ENCODE results near the gene VOPP1. TPM values are rescaled to one million over a fixed set of nuclear protein-coding genes. Genes with fewer than 3 reads are reported as not detected.
A peak's percentile ranks its signal among the peaks of the same experiment; 100 is the strongest.
"Not testable (repeated sequence)": the region's sequence is repeated elsewhere in the genome, so short reads cannot be mapped to it uniquely, and the experiment has no call there.

Gene VOPP1, protein sequence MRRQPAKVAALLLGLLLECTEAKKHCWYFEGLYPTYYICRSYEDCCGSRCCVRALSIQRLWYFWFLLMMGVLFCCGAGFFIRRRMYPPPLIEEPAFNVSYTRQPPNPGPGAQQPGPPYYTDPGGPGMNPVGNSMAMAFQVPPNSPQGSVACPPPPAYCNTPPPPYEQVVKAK
- 46.5 and 49.9 TPM in 2 replicates for total RNA-seq (2014; rRNA removed; shearing (Covaris generic))
- polyA plus RNA-seq (2015; cell fraction: cytosol; rRNA removed): 45.2 and 59.5 TPM in 2 replicates
- 18.4 and 21.6 TPM in 2 replicates for polyA plus RNA-seq (2015; cell fraction: nucleus; rRNA removed)

DNA sequence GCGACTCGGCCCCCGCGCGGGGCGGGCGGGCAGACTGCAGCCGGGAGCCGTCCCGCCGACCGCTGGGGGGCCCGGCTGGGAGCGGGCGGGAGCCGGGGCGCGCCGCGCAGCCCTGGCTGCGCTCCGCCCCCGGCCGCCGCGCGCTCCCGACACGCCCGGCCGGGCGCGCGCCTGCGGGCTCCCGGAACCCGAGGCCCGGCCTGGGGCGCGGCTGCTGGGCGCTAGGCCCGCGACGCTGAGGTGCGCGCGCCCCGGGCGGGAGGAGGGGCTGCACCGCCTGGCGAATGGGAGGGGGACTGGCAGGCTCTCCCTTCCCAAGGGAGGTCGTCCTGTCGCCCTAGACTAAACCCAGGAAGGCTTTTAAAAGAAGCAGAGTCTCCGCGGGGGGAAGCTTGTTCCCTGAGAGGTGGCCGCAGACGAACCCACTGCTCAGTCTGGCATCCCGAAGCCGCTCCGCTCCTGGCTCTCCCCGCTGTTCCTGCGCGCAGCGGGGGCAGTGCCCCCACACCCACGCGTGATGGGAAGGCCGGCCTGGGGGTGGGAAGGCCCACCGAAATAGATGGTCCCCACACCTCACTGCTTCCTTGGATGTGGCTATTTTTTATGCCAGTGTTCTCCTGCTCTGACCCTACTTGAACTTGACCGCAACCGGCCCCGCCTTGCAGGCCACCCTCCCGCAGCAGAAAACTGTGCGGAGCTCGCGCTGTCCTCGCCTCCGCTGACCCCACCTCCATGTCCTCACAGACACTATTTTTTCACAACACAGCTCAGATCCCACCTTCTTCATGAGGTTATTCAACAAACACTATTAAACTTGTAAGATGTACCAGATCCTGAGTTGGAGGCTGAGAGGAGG is at the start of gene VOPP1:
Gene VOPP1 (minus strand): TSS at position 125 of the 856 bp plus-strand sequence. CDS start 178 bp downstream, outside the sequence.
- in situ Hi-C loops (cut with HindIII; ENCODE audit: low pct_unique_long_range_greater_than_20kb, low sequenced_read_pairs): no loop called here
- peak; percentile 64 for DNase-seq (ENCODE audit: low read depth, low spot score)

DNA sequence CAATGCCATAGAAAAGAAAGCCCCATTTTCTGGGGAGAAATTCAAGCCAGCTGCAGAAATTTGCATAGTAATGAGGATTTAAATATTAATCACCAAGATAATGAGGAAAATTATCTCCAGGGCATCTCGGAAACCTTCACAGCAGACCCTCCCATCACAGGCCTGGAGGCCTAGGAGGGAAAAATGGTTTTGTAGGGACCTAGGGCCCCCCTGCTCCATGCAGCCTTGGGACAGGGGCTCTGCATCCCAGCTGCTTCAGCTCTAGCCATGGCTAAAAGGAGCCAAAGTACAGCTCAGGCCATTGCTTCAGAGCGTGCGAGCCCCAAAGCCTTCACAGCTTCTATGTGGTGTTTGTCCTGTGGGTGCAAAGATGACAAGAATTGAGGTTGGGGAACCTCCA is 46.6 kb upstream of the VOPP1 start:
- DNase-seq (ENCODE audit: low read depth, low spot score): no peak
- in situ Hi-C loops (cut with HindIII; ENCODE audit: low pct_unique_long_range_greater_than_20kb, low sequenced_read_pairs): no loop called here

DNA sequence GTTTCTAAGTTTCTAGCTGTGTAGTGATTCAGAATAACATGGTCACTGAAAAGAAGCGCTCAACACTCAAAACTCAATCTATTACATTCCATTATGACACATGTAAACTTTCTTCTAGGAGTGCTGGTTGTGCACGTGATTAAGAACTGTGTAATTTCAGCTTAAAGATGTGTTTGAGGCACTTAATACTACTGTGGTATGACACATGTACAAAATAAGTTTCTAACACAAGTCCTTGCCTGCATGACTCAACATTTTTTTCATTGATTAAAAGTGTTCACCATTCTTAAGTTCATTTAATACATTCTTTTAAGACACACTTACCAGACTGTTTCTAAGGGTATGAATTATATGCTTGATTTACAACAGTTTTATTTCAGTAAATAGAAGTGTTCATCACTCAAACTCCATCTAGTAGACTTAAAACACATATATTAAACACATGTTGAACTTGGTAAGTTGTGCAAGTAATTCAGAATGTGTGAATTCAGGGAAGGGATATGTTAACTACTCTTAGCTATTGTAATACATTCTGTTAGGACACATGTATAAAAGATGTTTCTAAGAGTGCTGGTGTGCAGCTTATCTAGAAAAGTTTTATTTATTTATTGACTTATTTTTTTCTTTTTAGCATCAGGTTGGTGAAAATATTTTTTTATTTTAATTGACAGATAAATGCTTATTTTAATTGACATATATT is 42.2 kb upstream of the VOPP1 start:
- DNase-seq (ENCODE audit: low read depth, low spot score); in situ Hi-C loops (cut with HindIII; ENCODE audit: low pct_unique_long_range_greater_than_20kb, low sequenced_read_pairs): not testable (repeated sequence)

DNA sequence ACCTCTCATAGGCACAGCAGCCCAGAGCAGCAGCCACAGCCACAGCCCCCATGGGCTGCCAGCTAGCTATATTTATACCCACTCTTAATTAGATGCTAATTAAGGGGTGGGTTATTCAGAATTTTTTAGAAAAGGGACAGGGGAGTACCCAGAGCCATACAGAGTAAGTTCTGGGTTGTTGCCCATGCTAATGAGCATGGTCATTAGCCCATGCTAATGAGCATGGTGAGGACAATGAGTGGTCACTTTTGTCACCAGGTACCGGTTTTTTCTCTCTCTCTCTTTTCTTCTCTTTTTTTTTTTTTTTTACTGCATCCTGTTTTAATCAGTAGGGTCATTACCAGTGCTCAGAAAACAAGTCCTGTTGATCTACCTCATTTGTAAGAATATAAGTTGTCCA is 37.4 kb upstream of the VOPP1 start:
- in situ Hi-C loops (cut with HindIII; ENCODE audit: low pct_unique_long_range_greater_than_20kb, low sequenced_read_pairs); DNase-seq (ENCODE audit: low read depth, low spot score): not testable (repeated sequence)

DNA sequence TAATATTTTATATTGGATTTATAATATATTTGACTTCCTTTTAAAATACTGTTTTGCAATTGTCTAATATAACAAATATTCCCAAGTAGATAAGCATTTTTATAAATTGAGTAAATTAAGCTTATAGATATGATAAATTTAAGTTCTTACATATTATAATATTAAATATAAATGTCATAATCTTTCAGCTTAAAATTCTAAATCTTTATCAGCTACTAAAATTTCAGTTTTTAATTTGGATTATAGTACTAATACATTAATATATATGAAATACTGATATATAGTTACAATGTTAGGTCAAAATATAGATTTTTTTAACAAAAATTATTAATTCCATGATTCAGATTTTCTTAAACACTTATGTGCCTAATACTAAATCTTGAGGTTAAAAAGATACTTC is 33.4 kb upstream of the VOPP1 start:
- in situ Hi-C loops (cut with HindIII; ENCODE audit: low pct_unique_long_range_greater_than_20kb, low sequenced_read_pairs); DNase-seq (ENCODE audit: low read depth, low spot score): not testable (repeated sequence)

DNA sequence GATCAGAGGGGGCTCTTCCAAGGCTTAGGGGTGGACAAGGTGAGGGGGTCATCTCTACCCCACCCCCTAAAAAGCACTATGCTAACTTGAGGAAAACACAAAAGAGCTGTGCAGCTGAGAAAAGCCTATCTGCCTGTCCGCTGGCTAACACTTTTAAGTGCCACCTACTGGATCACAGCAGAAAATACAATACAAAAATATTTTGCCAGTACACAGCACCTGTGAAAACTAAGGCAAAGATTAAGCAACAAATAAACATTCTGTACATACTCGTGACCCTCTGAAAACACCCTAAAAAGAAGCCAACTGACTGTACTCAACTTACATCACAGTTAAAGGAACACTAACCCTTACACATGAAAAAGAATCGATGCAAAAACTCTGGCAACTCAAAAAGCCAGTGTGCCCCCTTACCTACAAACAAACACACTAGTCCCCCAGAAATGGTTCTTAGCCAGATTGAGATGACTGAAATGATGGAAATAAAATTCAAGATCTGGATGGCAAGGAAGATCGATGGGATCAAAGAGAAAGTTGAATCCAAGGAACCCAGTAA is 25.7 kb upstream of the VOPP1 start:
- in situ Hi-C loops (cut with HindIII; ENCODE audit: low pct_unique_long_range_greater_than_20kb, low sequenced_read_pairs): not testable (repeated sequence)
- DNase-seq (ENCODE audit: low read depth, low spot score): peak; percentile 45

DNA sequence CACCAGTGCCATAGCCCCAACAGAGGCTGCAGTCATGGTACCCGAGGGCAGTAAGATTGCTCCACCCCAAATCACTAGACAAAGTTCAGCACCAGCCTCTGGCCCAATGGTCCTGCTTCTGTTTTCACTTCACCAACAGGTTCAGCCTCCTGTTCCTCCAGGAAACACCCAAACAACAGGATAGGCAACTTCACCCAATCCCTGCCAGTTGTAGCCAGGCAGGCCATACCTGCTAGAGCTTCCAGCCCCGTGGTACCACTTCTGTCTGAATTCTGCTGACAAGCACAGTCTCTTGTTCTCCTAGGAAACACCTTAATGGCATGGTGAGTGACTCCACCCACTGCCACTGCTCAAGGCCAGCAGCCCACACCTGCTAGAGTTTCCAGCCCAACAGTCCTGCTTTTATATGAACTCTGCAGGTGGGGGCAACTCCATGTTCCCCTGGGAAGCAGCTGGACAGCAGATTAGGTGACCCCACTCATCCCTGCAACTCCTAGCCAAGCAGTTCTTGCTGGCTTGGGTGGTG is 25.0 kb upstream of the VOPP1 start:
- in situ Hi-C loops (cut with HindIII; ENCODE audit: low pct_unique_long_range_greater_than_20kb, low sequenced_read_pairs); DNase-seq (ENCODE audit: low read depth, low spot score): not testable (repeated sequence)

DNA sequence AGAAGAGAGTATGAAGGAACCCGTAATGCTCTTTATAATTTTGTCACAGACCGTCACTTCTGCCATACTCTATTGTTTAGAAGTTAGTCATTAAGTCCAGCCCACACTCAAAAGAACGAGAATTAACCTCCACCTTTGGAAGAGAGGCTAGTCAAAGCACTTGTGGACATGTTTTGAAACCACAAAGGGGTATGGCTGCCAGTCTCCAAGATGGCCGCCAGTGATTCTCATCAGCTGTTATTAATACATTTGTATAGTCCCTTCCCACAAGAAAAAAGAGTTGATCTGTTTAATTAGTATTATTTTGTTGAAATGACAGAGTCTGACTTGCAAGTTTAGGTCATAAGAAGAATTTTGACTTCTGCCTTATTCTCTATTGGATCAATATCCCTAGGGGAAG is 23.2 kb upstream of the VOPP1 start:
- in situ Hi-C loops (cut with HindIII; ENCODE audit: low pct_unique_long_range_greater_than_20kb, low sequenced_read_pairs): no loop called here
- no peak for DNase-seq (ENCODE audit: low read depth, low spot score)

DNA sequence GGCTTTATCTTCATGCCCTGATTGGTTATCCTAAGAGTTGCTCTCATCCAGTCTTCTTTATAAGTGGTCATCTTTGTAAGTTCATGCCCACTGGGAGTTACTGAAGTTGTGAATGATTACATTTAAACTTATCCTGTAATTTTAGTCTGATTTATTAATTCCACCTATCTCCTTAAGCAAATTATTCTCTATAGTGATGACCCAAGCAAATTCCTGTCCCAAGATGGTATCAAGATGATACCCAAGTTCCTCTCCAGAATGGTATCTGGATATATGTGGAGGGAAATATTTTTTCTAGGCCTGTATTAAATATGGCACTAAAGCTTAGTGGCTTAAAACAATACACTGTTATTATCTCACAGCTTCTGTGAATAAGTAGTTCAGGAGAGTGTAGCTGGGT is 22.6 kb upstream of the VOPP1 start:
- DNase-seq (ENCODE audit: low read depth, low spot score): no peak
- in situ Hi-C loops (cut with HindIII; ENCODE audit: low pct_unique_long_range_greater_than_20kb, low sequenced_read_pairs): no loop called here

DNA sequence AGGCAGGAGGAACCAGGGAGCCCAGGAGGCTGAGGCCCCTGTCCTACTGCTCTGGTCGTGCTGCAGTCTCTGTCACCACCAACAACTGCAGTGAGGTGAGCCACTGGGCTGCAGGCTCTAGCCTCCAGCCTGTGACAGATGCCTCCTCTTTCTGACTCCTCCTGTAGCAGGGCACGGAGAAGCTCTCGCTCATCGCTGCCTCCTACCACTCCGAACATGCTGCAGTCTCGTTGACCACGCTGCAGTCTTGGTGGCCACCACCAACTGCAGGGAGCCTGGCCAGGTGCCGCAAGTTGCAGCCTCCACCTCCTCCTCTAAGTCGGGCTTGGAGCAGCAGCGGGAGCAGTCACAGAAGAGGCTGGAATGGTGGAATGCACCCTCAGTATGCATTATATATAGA is 22.1 kb upstream of the VOPP1 start:
- in situ Hi-C loops (cut with HindIII; ENCODE audit: low pct_unique_long_range_greater_than_20kb, low sequenced_read_pairs): no loop called here

DNA sequence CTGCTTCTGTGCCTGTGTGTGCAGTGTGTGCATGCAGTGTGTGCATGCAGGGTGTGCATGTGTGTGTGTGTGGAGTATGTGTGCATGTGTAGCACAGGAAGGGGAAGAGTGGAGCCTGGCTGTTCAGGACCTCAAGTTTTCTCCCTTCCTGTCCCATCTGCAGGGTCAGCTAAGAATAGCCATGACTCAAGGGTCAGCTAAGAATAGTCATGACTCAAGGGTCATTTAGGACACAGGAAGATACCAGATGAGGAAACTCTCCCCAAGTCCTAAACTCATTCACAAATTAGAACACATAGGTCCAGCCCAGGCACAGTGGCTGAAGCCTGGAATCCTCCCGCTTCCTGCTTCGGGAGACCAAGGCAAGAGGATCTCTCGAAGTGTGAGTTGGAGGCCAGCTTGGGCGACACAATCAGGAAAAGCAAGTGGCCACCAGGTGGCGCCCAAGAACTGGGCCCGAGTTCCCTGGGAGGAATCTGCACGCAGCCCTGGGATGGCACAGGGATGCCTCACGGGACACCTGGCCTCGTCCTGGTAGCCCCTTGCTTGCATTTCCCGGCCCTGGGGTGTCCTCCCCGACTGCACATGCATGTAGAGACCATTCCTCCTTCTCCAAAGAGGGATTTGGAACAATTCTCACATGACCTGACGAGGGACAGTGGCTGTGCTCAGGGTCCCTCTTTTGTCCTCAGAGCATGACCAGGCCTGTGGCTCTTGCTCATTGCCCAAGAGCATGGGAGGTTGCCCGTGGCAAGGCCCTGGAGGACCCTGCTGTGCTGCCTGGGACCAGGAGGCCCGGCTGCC is 21.4 kb upstream of the VOPP1 start:
- in situ Hi-C loops (cut with HindIII; ENCODE audit: low pct_unique_long_range_greater_than_20kb, low sequenced_read_pairs): no loop called here
- DNase-seq (ENCODE audit: low read depth, low spot score): peak; percentile 78

More for the DNA sequence above, 22.1 kb upstream of the VOPP1 start:
- no peak for DNase-seq (ENCODE audit: low read depth, low spot score)

DNA sequence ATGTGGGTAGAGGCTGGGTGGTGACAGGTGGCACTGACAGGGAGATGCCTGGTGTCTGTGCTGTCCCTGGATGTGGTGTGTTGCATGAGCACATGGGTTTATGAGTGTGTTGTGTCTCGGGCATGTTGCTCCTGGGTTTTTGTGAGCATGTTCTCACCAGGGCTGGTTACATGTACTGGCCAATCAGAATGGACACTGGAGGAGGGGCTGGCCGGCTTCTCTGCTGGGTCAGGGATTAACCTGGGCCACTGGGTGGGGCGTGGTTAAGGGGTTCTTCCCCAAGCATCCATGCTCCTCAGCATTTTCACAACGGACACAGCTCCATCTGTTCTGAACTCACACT is 20.8 kb upstream of the VOPP1 start:
- no peak for DNase-seq (ENCODE audit: low read depth, low spot score)
- in situ Hi-C loops (cut with HindIII; ENCODE audit: low pct_unique_long_range_greater_than_20kb, low sequenced_read_pairs): no loop called here

DNA sequence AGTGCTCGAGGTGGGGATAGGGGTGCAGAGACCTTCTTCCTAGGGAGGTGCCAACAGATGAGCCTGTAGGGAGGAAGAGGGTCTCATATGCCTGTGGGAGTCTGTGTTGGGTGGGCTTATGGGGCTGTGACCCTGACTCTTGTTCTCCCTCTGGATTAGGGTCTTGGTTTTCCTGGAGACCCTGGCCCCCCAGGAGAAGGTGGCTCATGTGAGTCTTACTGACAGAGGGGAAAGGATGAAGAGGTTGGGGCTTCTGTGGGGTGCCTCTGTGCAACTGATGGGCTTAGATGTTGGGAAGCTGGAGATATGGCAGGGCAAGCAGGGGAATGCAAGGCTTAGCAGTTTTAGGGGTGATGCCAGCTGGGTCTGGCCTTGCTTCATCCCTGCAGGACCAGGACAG is 20.2 kb upstream of the VOPP1 start:
- in situ Hi-C loops (cut with HindIII; ENCODE audit: low pct_unique_long_range_greater_than_20kb, low sequenced_read_pairs): no loop called here

DNA sequence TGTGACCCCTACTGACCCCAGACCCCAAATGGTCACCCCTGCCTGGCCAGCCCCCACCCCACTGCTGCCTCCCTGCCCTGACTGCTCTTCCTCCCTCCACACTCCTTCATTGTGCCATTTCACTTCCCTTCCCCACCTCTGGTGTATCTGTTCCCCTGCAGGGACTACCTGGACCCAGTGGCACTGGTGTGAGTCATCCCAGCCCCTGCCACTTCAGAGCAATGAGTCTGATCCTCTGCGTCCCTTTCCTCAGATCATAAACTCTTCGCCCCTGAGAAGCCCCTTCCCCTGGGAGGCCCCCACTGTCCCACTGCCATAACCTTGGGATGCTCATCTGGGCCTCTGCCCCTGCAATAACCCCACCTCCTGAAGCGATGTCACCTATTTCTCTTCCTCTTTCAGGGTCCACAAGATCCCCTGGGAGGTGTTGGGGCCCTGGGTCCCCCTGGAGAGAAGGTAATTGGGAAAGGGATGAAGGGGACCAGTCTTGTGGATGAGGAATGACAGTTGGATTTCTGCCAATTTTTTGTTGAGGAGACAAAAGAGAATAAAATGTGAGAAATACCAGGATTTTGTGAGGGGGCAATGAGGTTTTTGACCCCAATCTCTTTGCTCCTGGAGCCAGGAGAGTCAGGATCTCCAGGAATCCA is 19.1 kb upstream of the VOPP1 start:
- DNase-seq (ENCODE audit: low read depth, low spot score): no peak
- in situ Hi-C loops (cut with HindIII; ENCODE audit: low pct_unique_long_range_greater_than_20kb, low sequenced_read_pairs): no loop called here

More for the DNA sequence above, 20.2 kb upstream of the VOPP1 start:
- DNase-seq (ENCODE audit: low read depth, low spot score): no peak

DNA sequence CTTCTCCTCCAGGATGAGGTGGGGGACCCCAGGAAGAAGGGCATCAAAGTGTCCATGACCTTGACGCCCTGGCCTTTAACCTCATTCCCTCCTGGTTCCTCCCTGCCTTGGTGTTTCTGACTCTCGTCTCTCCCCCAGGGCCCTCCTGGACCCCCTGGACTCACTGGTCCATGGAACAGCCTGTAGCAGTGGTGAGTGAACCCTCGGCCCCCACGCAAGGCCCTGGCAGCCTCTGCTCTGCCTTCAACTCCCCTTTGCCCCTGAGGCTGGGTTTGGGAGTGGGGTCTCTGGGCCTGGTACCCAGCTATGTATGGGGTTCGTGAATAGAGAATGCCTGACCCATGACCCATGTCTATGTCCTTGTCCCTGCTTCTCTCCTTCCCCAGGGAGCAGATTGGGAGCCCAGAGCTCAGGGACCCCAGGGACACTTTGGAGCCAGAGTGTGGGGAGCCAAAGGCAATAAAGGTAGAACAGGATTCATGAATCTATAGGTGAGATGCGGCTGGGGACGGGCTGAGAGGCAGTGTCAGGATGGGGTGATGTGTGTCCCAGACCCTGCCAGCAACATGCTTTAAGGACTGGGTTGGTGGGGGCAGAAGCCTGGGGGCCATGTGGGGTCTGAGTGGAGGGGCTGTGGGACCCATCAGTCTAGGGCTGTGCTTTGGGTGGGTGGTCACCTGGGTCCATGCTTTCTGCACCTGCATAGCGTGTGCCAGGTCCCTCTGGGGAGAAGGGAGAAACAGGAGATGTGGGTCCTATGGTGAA is 18.4 kb upstream of the VOPP1 start:
- in situ Hi-C loops (cut with HindIII; ENCODE audit: low pct_unique_long_range_greater_than_20kb, low sequenced_read_pairs): no loop called here
- DNase-seq (ENCODE audit: low read depth, low spot score): no peak

DNA sequence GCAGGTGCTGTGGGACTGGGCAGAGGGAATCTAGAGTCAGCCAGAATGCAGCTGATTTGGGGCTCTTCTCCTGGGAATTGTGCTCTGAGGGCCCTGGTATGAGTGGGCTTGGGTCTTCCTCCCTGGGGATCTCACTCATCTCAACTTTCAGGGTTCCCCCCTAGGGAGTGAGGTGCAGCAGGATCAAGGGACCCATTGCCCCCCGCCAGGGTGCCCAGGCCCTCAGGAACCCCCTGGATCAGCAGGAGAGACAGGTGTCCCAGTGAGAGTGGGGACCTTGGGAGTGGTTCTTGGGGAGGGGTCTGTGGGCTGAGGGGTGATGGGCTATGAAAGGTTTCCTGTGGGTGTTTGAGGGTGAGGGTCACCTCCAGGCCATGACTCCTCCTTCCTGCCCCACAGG is 17.6 kb upstream of the VOPP1 start:
- in situ Hi-C loops (cut with HindIII; ENCODE audit: low pct_unique_long_range_greater_than_20kb, low sequenced_read_pairs): no loop called here

More for the DNA sequence above, 17.6 kb upstream of the VOPP1 start:
- DNase-seq (ENCODE audit: low read depth, low spot score): no peak

All from SK-MEL-5 (cell line).